IMR-90 (cell line): ENCODE measurements around the gene ZNF654. TPM values are rescaled to one million over a fixed set of nuclear protein-coding genes. Genes with fewer than 3 reads are reported as not detected.

Experiments
- ATAC-seq: fragments of 200-7000 bp; cut with Tn5 transposase; 2 replicates; pipeline ENCODE4 v1.9.1; 2020; ENCODE audit warnings: low read depth, mild to moderate bottlenecking, moderate library complexity
- BruUV-seq: library from RNA; stranded (reverse); fragments of 400-500 nt; replicated peaks from 2 replicates; lab custom pipeline; 2021; lab: Mats Ljungman, UMichigan
- CTCF ChIA-PET: fragments of 300-600 bp; formaldehyde crosslinking; extraction: SDS; loops from one replicate; lab custom pipeline; 2021; ENCODE audit warnings: antibody characterized with exemption; lab: Yijun Ruan, JAX
- POLR2A ChIA-PET: fragments of 300-600 bp; sonication (Branson Sonifier 250); formaldehyde crosslinking; loops from one replicate; lab custom pipeline; 2022; ENCODE audit warnings: antibody characterized with exemption; ENCODE audit not compliant: unreplicated experiment; lab: Charles Lee
- DNase-seq: peaks from one replicate; pipeline ENCODE4 v3.0.0; 2013
- H2AFZ ChIP-seq: replicated peaks from 2 replicates; pipeline ENCODE3; 2013; ENCODE audit warnings: low read length, mild to moderate bottlenecking; ENCODE audit not compliant: poor library complexity
- H2AK5ac ChIP-seq: 2 replicates; pipeline ENCODE4 v1.6.1; 2013; ENCODE audit warnings: low read depth, low read length, inconsistent platforms
- H2AK9ac ChIP-seq: replicated peaks from 2 replicates; pipeline ENCODE3; 2013; ENCODE audit warnings: mild to moderate bottlenecking, low read depth, low read length, moderate library complexity; ENCODE audit not compliant: poor library complexity
- H2BK120ac ChIP-seq: 2 replicates; pipeline ENCODE4 v1.6.1; 2013; ENCODE audit warnings: low read depth, low read length, inconsistent platforms
- H2BK15ac ChIP-seq: 3 replicates; pipeline ENCODE4 v1.6.1; 2013; ENCODE audit warnings: low read depth, low read length, inconsistent platforms
- H2BK20ac ChIP-seq: 2 replicates; pipeline ENCODE4 v1.6.1; 2013; ENCODE audit warnings: low read depth, mild to moderate bottlenecking, inconsistent platforms, low read length, moderate library complexity
- H2BK5ac ChIP-seq: 2 replicates; pipeline ENCODE4 v1.6.1; 2013; ENCODE audit warnings: mild to moderate bottlenecking, low read depth, low read length, inconsistent platforms; ENCODE audit not compliant: poor library complexity, severe bottlenecking
- H3K14ac ChIP-seq: replicated peaks from 2 replicates; pipeline ENCODE4 v1.6.1; 2013; ENCODE audit warnings: low read depth, low read length, inconsistent platforms
- H3K18ac ChIP-seq: 2 replicates; pipeline ENCODE4 v1.6.1; 2013; ENCODE audit warnings: low read depth, low read length, control low read depth
- H3K23ac ChIP-seq: 2 replicates; pipeline ENCODE4 v1.6.1; 2013; ENCODE audit warnings: low read depth, low read length, inconsistent platforms
- H3K27ac ChIP-seq: 2 replicates; pipeline ENCODE4 v1.5.1; 2013; ENCODE audit warnings: mild to moderate bottlenecking, control low read depth, low read length; ENCODE audit not compliant: insufficient read depth
- H3K27me3 ChIP-seq: 2 replicates; pipeline ENCODE4 v1.6.1; 2013; ENCODE audit warnings: low read length; ENCODE audit not compliant: control insufficient read depth, insufficient read depth
- H3K36me3 ChIP-seq: 2 replicates; pipeline ENCODE4 v1.6.1; 2013; ENCODE audit warnings: low read length, mixed read lengths; ENCODE audit not compliant: control insufficient read depth, insufficient read depth
- H3K4ac ChIP-seq: 2 replicates; pipeline ENCODE4 v1.6.1; 2013; ENCODE audit warnings: low read depth, low read length, inconsistent platforms
- H3K4me1 ChIP-seq: 2 replicates; pipeline ENCODE4 v1.6.1; 2013; ENCODE audit warnings: low read length, mixed read lengths; ENCODE audit not compliant: control insufficient read depth, insufficient read depth
- H3K4me2 ChIP-seq: 2 replicates; pipeline ENCODE4 v1.6.1; 2013; ENCODE audit warnings: low read depth, mild to moderate bottlenecking, control low read depth, low read length, moderate library complexity
- H3K4me3 ChIP-seq: 2 replicates; pipeline ENCODE4 v1.5.1; 2013; ENCODE audit warnings: low read depth, mild to moderate bottlenecking, control low read depth, low read length, moderate library complexity; ENCODE audit not compliant: insufficient read depth
- H3K56ac ChIP-seq: 2 replicates; pipeline ENCODE4 v1.6.1; 2013; ENCODE audit warnings: low read length, inconsistent platforms; ENCODE audit not compliant: insufficient read depth; ENCODE audit errors: extremely low read depth
- H3K79me1 ChIP-seq, 2 experiments: 2 replicates each; pipeline ENCODE4 v1.6.1; 2013; ENCODE audit warnings: low read length in 2 of 2, inconsistent platforms in 1 of 2, low read depth in 1 of 2
- H3K9ac ChIP-seq: 2 replicates; pipeline ENCODE4 v1.6.1; 2013; ENCODE audit warnings: low read depth, low read length, control low read depth
- H3K9me1 ChIP-seq: 2 replicates; pipeline ENCODE4 v1.6.1; 2013; ENCODE audit warnings: low read length, inconsistent platforms; ENCODE audit not compliant: insufficient read depth
- H3K9me3 ChIP-seq: 2 replicates; pipeline ENCODE4 v1.6.1; 2013; ENCODE audit warnings: low read length; ENCODE audit not compliant: control insufficient read depth, insufficient read depth
- H4K20me1 ChIP-seq: 2 replicates; pipeline ENCODE4 v1.6.1; 2013; ENCODE audit warnings: low read length, inconsistent platforms; ENCODE audit not compliant: insufficient read depth
- H4K5ac ChIP-seq: 2 replicates; pipeline ENCODE4 v1.6.1; 2013; ENCODE audit warnings: mild to moderate bottlenecking, low read depth, low read length, control low read depth
- H4K8ac ChIP-seq, 2 experiments: 2 replicates each; pipeline ENCODE4 v1.6.1; 2013; ENCODE audit warnings: low read depth in 2 of 2, low read length in 2 of 2, control low read depth in 1 of 2, inconsistent platforms in 1 of 2
- H4K91ac ChIP-seq: 2 replicates; pipeline ENCODE4 v1.6.1; 2013; ENCODE audit warnings: low read depth, low read length, inconsistent platforms; ENCODE audit not compliant: insufficient read depth
- BHLHE40 ChIP-seq: fragments of 150-350 bp; IDR thresholded peaks from 2 replicates; pipeline ENCODE4 v1.6.1; 2016; ENCODE audit warnings: mild to moderate bottlenecking, low read depth, low read length
- CHD1 ChIP-seq: IDR thresholded peaks from 2 replicates; pipeline ENCODE4 v1.6.1; 2012; ENCODE audit warnings: low read depth, low read length, improper control_type of control experiment
- MAZ ChIP-seq: IDR thresholded peaks from 2 replicates; pipeline ENCODE4 v1.6.1; 2012; ENCODE audit warnings: low read depth, mild to moderate bottlenecking, low read length, improper control_type of control experiment, moderate library complexity, borderline replicate concordance
- MXI1 ChIP-seq: IDR thresholded peaks from 2 replicates; pipeline ENCODE4 v1.6.1; 2012; ENCODE audit warnings: low read depth, mild to moderate bottlenecking, low read length, moderate library complexity, borderline replicate concordance
- RCOR1 ChIP-seq: IDR thresholded peaks from 2 replicates; pipeline ENCODE4 v1.6.1; 2012; ENCODE audit warnings: mild to moderate bottlenecking, low read length, improper control_type of control experiment; ENCODE audit not compliant: insufficient replicate concordance
- WGBS, 2 experiments: methylation state at CpG; one replicate each; pipeline versions ENCODE4 v1.1.5 to v1.1.7; 2013; ENCODE audit warnings: missing lambda C conversion rate in 2 of 2; ENCODE audit not compliant: insufficient read length in 1 of 2; ENCODE audit errors: extremely low coverage in 2 of 2; 5-methylcytosine and 5-hydroxymethylcytosine counted together
- dilution Hi-C: fragments of 300-500 bp; cut with HindIII; formaldehyde crosslinking; loops from one replicate; pipeline ENCODE4 v1.14.3; 2018; ENCODE audit warnings: low sequenced_read_pairs; ENCODE audit not compliant: unreplicated experiment
- in situ Hi-C: fragments of 300-500 bp; cut with MboI; formaldehyde crosslinking; loops from 3 replicates; pipeline ENCODE4 v1.14.3; 2019; ENCODE audit warnings: low sequenced_read_pairs, inconsistent platforms, mixed read lengths
- intact Hi-C: fragments of 100-400 bp; cut with micrococcal nuclease; formaldehyde crosslinking; loops from 2 replicates; pipeline ENCODE4 v1.10.0; 2022
- polyA plus RNA-seq, 3 experiments: library from polyadenylated mRNA; depleted of rRNA; stranded (reverse); fragments of >200 nt; gene quantifications; 2 replicates each; pipeline ENCODE4 v1.2.3, GENCODE V29; 2012; ENCODE audit warnings: low replicate concordance in 1 of 3
- total RNA-seq: library from RNA; depleted of rRNA; stranded (reverse); fragments of >200 nt; gene quantifications from 2 replicates; pipeline ENCODE4 v1.2.3, GENCODE V29; 2012

Gene ZNF654
- total and polyA plus RNA-seq, 2 of the 4 experiments (the other 2 are of a cell fraction), result 3.3 to 11.5 TPM

- dilution Hi-C loops (no loop called here), intact Hi-C loops (no loop called here), in situ Hi-C loops (loop anchor here (25.0 kb wide), 1 partner anchor 1162 kb away; the partner anchor contains the start of gene VGLL3)
- WGBS, 2 experiments, result 0% methylated on average over 11 of the region's 57 CpGs; no CpG with 5 or more reads in 1 of the 2 experiments
- Histone ChIP-seq H3K36me3 (peaks cover 5% of the 10 kb centered on the region; the same call in 1 of the 2 replicates), H3K56ac (peak within 1 kb of the TSS; percentile 96), H3K4me1 (no peaks in the 10 kb centered on the region), H2AFZ (peak within 1 kb of the TSS; percentile 98), H3K27me3 (no peaks in the 10 kb centered on the region), H2BK15ac (peak within 1 kb of the TSS; percentile 75; the same call in 1 of the 3 replicates), H2BK120ac (peak within 1 kb of the TSS; percentile 76), H2BK5ac (peak within 1 kb of the TSS; percentile 82), H4K91ac (peak within 1 kb of the TSS; percentile 91), H3K4ac (peak within 1 kb of the TSS; percentile 94), H3K9me3 (no peaks in the 10 kb centered on the region), H3K4me3 (peak within 1 kb of the TSS; percentile 99), H3K14ac (peak within 1 kb of the TSS; percentile 88), H2AK5ac (peak within 1 kb of the TSS; percentile 41), H3K23ac (peak within 1 kb of the TSS; percentile 87), H3K4me2 (peak within 1 kb of the TSS; percentile 98), H3K18ac (peak within 1 kb of the TSS; percentile 86), H2AK9ac (peak within 1 kb of the TSS; percentile 91), H4K5ac (peak within 1 kb of the TSS; percentile 94), H3K9me1 (no peaks in the 10 kb centered on the region), H2BK20ac (peak within 1 kb of the TSS; percentile 54), H4K20me1 (no peaks in the 10 kb centered on the region), H3K9ac (peak within 1 kb of the TSS; percentile 85), H3K79me1 (peaks cover 8 to 28% of the 10 kb centered on the region in 2 experiments; a peak in 3 of 4 replicates), H3K27ac (peak within 1 kb of the TSS; percentile 90), H4K8ac (peak within 1 kb of the TSS; percentile 92 to 98)
- TF ChIP-seq MAZ (peak; percentile 71), MXI1 (peak; percentile 75), BHLHE40 (peak; percentile 12; the same call in 1 of the 2 replicates), CHD1 (no peak), RCOR1 (peak; percentile 48)
- POLR2A ChIA-PET, result no interaction called here
- peak; percentile 94 for ATAC-seq
- TSS peak; percentile 48 for BruUV-seq
- CTCF ChIA-PET, result interaction anchor here (0.6 kb wide), 3 partner anchors 20 to 133 kb away, joined by 3 to 6 read pairs (median 3); partner anchors contain the start of gene ZNF654
- DNase-seq, result peak; percentile 89
These were observed 90.7 kb downstream of the ZNF654 start, which contains the start of gene C3orf38 for GRCh38 chr3:88149509-88150362. Gene C3orf38, plus strand, starts transcription at chr3:88149959. Its CDS starts 94 bp downstream, at chr3:88150053.
